Central memory CD8-positive, alpha-beta T cell (primary cell): ENCODE data around the gene RAD50.
"Not testable (repeated sequence)": the region's sequence is repeated elsewhere in the genome, so short reads cannot be mapped to it uniquely, and the experiment has no call there.

Source experiments
- ATAC-seq: fragments of 150-1000 bp; cut with Tn5 transposase; replicated peaks from 2 replicates; pipeline ENCODE4 v1.10.0; 2022; ENCODE audit warnings: mild to moderate bottlenecking, moderate FRiP score, moderate number of reproducible peaks; ENCODE audit not compliant: poor library complexity, severe bottlenecking; ENCODE audit errors: extremely low read depth
- DNase-seq, 2 donors: peaks; one replicate each; pipeline ENCODE4 v3.0.0; 2021; ENCODE audit warnings: low spot score in 2 of 2
- H3K27ac Mint-ChIP-seq: one replicate; pipeline ENCODE4 v1.8.0; 2022; ENCODE audit warnings: low read depth, mild to moderate bottlenecking, moderate library complexity, mixed read lengths
- H3K27me3 Mint-ChIP-seq: one replicate; pipeline ENCODE4 v1.8.0; 2022; ENCODE audit warnings: mixed read lengths
- H3K36me3 Mint-ChIP-seq: one replicate; pipeline ENCODE4 v1.8.0; 2022; ENCODE audit warnings: mild to moderate bottlenecking, moderate library complexity, mixed read lengths; ENCODE audit not compliant: insufficient read depth
- H3K4me1 Mint-ChIP-seq: one replicate; pipeline ENCODE4 v1.8.0; 2022; ENCODE audit warnings: mixed read lengths
- H3K4me3 Mint-ChIP-seq: one replicate; pipeline ENCODE4 v1.8.0; 2022; ENCODE audit warnings: mild to moderate bottlenecking, moderate library complexity, mixed read lengths
- H3K9me3 Mint-ChIP-seq: one replicate; pipeline ENCODE4 v1.8.0; 2022; ENCODE audit warnings: mixed read lengths

The RAD50 gene

DNA sequence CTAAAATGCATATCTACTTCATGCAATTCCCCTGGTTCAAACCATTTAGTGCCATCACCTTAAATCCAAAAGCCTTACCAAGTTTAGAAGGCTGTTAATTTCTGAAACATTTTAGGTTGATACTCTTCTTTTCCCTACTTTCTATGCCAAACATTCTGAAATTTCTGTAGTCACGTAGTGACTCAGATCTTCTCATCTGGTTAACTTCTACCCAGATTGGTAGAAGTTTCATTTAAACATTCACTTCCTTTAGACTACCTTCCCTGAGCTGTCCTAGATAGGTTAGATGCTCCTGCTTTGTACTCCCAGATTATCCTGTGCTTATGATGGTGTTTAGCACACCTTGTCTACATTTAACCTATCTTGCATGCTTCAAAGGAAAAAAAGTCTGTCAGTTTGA, 9.9 kb downstream of the RAD50 start:
- ATAC-seq (no peak), DNase-seq (no peak)
- no peak overlapping the region for H3K4me3 Mint-ChIP-seq
- peaks cover 39% of the 10 kb centered on the region for H3K4me1 Mint-ChIP-seq
- H3K27ac Mint-ChIP-seq = no peak overlapping the region
- no peaks in the 10 kb centered on the region for H3K27me3 Mint-ChIP-seq
- H3K9me3 Mint-ChIP-seq = no peaks in the 10 kb centered on the region
- H3K36me3 Mint-ChIP-seq = no peaks in the 10 kb centered on the region

DNA sequence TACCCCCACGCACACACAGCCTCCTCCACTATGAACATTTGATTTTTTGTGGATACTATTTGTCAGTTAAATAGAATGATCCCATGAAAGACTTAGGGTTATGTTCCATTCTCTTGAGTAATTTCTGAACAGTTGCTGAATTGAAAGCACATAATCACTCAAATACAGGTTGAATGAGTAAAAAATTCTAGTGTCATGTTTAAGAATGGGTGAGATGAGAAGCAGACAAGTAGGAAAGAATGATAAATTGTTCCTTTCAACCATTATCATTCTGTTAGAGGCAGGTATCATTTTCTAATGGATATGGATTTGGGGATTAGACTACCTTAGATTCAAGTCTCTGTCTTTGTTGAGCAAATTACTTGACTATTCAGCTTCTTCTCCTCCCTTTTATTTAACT, 19.3 kb downstream of the RAD50 start:
- H3K27ac Mint-ChIP-seq = no peak overlapping the region
- peaks cover 9% of the 10 kb centered on the region for H3K4me1 Mint-ChIP-seq
- ATAC-seq (no peak), DNase-seq (no peak)
- no peak overlapping the region for H3K4me3 Mint-ChIP-seq
- H3K27me3 Mint-ChIP-seq = no peaks in the 10 kb centered on the region
- H3K36me3 Mint-ChIP-seq = peaks cover 36% of the 10 kb centered on the region
- H3K9me3 Mint-ChIP-seq = no peaks in the 10 kb centered on the region

DNA sequence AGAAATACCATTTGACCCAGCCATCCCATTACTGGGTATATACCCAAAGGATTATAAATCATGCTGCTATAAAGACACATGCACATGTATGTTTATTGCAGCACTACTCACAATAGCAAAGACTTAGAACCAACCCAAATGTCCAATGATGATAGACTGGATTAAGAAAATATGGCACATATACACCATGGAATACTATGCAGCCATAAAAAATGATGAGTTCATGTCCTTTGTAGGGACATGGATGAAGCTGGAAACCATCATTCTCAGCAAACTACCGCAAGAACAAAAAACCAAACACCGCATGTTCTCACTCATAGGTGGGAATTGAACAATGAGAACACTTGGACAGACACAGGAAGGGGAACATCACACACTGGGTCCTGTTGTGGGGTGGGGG, 27.8 kb downstream of the RAD50 start:
- H3K27ac Mint-ChIP-seq, H3K4me3 Mint-ChIP-seq, DNase-seq, H3K9me3 Mint-ChIP-seq, ATAC-seq, H3K27me3 Mint-ChIP-seq, H3K4me1 Mint-ChIP-seq: not testable (repeated sequence)
- peaks cover 30% of the 10 kb centered on the region for H3K36me3 Mint-ChIP-seq

DNA sequence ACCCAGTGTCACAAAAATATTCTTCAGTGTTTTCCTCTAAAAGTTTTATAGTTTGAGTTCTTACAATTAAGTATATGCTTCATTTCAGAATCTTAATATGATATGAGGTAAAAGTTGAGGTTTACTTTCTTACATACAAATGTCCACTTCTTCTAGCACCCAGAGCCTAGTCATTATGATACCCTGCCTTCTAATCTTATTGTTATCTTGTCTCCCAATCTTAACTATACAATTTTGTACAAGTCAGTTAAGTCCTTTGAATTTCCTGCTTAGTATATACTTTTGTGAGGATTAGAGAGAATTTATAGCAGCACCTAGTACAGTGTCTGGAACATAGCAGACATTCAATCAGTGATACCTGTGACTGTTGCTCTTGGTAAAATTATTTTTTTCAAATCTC, 29.3 kb downstream of the RAD50 start:
- H3K27me3 Mint-ChIP-seq = no peaks in the 10 kb centered on the region
- ATAC-seq = no peak
- peaks cover 34% of the 10 kb centered on the region for H3K36me3 Mint-ChIP-seq
- DNase-seq = no peak
- no peak overlapping the region for H3K4me3 Mint-ChIP-seq
- no peaks in the 10 kb centered on the region for H3K4me1 Mint-ChIP-seq
- H3K27ac Mint-ChIP-seq = no peak overlapping the region
- H3K9me3 Mint-ChIP-seq = no peaks in the 10 kb centered on the region

DNA sequence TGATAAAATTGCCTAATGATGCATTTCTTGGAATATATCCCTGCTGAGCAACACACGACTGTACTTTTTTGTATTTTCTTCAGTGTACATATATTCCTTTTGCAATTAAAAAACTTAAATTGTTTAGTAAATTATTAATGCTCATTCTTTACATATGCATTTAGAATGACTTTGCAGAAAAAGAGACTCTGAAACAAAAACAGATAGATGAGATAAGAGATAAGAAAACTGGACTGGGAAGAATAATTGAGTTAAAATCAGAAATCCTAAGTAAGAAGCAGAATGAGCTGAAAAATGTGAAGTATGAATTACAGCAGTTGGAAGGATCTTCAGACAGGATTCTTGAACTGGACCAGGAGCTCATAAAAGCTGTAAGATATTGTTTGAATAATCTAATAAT, 32.7 kb downstream of the RAD50 start:
- H3K27me3 Mint-ChIP-seq = no peaks in the 10 kb centered on the region
- ATAC-seq (no peak), DNase-seq (no peak)
- H3K36me3 Mint-ChIP-seq = peaks cover 32% of the 10 kb centered on the region
- H3K9me3 Mint-ChIP-seq = no peaks in the 10 kb centered on the region
- no peak overlapping the region for H3K27ac Mint-ChIP-seq
- H3K4me1 Mint-ChIP-seq = no peaks in the 10 kb centered on the region
- H3K4me3 Mint-ChIP-seq = no peak overlapping the region

DNA sequence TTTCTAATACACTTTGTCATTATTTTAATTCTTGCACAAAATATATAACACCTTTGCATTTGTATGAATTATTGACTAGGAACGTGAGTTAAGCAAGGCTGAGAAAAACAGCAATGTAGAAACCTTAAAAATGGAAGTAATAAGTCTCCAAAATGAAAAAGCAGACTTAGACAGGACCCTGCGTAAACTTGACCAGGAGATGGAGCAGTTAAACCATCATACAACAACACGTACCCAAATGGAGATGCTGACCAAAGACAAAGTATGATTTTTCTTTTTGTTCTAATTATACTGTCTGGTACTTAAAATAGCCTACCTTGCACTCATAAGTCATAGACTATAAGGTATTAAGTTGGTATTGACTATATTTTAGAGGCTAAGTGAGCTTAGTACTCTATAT, 34.4 kb downstream of the RAD50 start:
- no peak for ATAC-seq
- Mint-ChIP-seq H3K27me3 (no peaks in the 10 kb centered on the region), H3K36me3 (peaks cover 40% of the 10 kb centered on the region), H3K4me1 (no peaks in the 10 kb centered on the region), H3K9me3 (no peaks in the 10 kb centered on the region), H3K4me3 (no peak overlapping the region), H3K27ac (no peak overlapping the region)
- DNase-seq = no peak

DNA sequence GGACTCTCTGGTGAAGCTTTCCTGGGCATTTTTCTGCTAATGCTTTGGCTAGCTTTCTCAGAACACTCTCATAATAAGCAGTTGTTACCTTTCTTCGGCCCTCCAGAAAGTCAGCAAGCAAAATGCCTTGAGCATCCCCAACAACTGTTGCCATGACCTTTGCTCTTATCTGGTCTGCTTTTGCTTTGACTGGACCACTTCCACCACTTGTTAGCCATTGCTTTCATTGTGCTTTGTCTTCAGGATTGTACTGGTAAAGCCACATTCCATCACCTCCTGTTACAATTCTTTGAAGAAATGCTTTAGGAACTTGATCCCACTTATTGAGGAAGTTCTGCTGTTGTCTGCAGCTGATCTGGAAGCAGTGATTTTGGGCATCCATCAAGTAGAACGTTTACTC, 35.7 kb downstream of the RAD50 start:
- H3K27me3 Mint-ChIP-seq = no peaks in the 10 kb centered on the region
- no peak overlapping the region for H3K27ac Mint-ChIP-seq
- no peak overlapping the region for H3K4me3 Mint-ChIP-seq
- ATAC-seq (no peak), DNase-seq (no peak)
- H3K36me3 Mint-ChIP-seq = peaks cover 39% of the 10 kb centered on the region
- H3K9me3 Mint-ChIP-seq = no peaks in the 10 kb centered on the region
- no peaks in the 10 kb centered on the region for H3K4me1 Mint-ChIP-seq

DNA sequence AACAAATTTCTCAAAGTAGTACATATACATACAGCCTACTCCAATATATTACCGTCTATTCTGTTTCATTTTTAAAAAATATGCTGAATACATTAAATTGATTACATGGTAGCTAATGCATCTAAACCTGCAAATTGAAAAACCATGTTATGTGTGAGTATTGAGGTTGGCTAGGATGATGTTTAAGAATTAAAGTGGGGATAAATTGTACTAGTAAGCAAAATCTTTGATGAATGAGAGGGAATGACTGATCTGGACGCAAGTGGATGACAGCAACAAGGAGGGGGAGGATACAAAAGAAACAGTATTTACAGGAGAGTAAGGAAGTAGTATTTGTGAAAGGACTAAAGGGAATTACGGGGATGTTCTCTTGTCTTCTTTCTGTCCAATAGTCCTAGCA, 37.4 kb downstream of the RAD50 start:
- H3K9me3 Mint-ChIP-seq = no peaks in the 10 kb centered on the region
- no peak overlapping the region for H3K27ac Mint-ChIP-seq
- ATAC-seq (no peak), DNase-seq (no peak)
- H3K36me3 Mint-ChIP-seq = peaks cover 35% of the 10 kb centered on the region
- H3K4me3 Mint-ChIP-seq = no peak overlapping the region
- no peaks in the 10 kb centered on the region for H3K4me1 Mint-ChIP-seq
- H3K27me3 Mint-ChIP-seq = no peaks in the 10 kb centered on the region

DNA sequence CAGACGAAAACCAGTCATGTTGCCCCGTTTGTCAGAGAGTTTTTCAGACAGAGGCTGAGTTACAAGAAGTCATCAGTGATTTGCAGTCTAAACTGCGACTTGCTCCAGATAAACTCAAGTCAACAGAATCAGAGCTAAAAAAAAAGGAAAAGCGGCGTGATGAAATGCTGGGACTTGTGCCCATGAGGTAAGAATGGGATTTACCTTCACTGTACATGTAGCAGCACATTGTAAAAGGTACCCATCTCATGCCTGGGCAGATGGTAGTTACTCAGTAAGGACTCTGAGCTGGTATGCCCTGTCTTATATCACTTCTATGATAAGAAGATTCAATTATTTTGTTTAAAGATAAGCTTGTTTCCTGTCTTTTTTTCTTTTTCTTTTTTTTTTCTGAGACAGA, 38.8 kb downstream of the RAD50 start:
- DNase-seq (no peak), ATAC-seq (no peak)
- Mint-ChIP-seq H3K4me1 (no peaks in the 10 kb centered on the region), H3K9me3 (no peaks in the 10 kb centered on the region), H3K27me3 (no peaks in the 10 kb centered on the region), H3K27ac (no peak overlapping the region), H3K36me3 (peaks cover 27% of the 10 kb centered on the region), H3K4me3 (no peak overlapping the region)

DNA sequence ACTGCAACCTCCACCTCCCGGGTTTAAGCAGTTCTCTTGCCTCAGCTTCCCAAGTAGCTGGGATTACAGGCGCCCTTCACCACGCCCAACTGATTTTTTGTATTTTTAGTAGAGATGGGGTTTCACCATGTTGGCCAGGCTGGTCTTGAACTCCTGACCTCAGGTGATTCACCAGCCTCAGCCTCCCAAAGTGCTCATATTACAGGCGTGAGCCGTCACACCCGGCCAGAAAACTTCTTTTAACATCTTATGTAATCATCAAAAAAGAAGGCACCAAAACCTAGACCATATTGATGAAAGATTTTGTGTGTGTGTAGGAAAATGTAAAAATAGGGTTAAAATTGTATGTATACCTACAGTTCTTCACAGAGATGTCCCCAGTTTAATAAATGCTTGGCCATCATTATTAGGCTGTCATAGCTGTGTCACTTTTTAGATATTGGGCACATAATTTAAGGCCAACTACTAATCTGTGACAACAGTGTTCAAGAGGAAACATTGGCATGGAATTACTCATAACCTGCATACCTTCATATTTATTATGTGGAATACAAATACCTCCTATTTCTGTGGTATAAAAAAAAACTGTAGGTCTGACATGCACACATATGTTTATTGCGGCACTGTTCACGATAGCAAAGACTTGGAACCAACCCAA, 44.4 kb downstream of the RAD50 start:
- H3K4me3 Mint-ChIP-seq = no peak overlapping the region
- ATAC-seq (no peak), DNase-seq (no peak)
- H3K27me3 Mint-ChIP-seq = no peaks in the 10 kb centered on the region
- no peaks in the 10 kb centered on the region for H3K4me1 Mint-ChIP-seq
- no peaks in the 10 kb centered on the region for H3K9me3 Mint-ChIP-seq
- no peak overlapping the region for H3K27ac Mint-ChIP-seq
- H3K36me3 Mint-ChIP-seq = peaks cover 35% of the 10 kb centered on the region

DNA sequence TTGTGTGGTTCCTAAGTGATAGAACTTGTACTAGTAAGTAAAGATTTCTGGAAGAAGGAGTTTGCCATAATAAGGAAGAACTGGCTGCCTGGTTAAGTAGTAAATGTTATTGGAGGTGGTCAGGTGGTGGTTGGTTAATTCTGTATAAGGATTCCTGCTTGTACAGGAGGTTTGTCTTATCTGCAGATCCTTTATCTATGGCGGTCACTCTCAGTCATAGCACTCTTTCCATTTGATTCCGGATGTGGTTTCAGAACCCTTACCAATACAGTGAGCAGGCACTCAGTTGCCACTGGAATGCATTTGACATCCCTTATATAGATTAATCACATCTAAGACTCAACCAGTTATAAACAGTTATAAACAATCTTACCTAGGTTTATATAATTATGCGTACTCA, 50.3 kb downstream of the RAD50 start:
- Mint-ChIP-seq H3K36me3 (peaks cover 43% of the 10 kb centered on the region), H3K9me3 (peaks cover 5% of the 10 kb centered on the region), H3K4me1 (no peaks in the 10 kb centered on the region), H3K27me3 (no peaks in the 10 kb centered on the region), H3K27ac (no peak overlapping the region), H3K4me3 (no peak overlapping the region)
- DNase-seq = no peak
- no peak for ATAC-seq

DNA sequence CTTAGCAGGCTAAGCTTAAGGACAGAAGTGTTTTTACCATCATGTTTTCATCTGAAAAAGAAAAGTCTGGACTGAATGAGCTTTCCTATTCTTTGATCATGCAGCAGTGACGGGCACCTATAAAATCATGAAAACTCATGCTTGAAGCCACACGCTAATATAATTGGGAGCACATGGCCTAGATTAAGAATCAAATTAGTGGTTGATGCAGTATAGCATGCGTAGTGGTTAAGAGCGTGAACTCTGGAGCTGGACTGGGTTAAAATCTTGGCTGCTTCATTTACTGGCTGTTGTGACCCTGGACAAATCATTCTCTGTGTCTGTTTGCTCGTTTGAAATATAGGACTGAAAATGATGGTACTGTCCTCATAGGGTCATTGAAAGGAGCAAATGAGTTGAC, 51.3 kb downstream of the RAD50 start:
- Mint-ChIP-seq H3K36me3 (peaks cover 43% of the 10 kb centered on the region), H3K9me3 (peaks cover 5% of the 10 kb centered on the region), H3K27ac (no peak overlapping the region), H3K4me1 (no peaks in the 10 kb centered on the region), H3K4me3 (no peak overlapping the region), H3K27me3 (no peaks in the 10 kb centered on the region)
- ATAC-seq = no peak
- no peak for DNase-seq

DNA sequence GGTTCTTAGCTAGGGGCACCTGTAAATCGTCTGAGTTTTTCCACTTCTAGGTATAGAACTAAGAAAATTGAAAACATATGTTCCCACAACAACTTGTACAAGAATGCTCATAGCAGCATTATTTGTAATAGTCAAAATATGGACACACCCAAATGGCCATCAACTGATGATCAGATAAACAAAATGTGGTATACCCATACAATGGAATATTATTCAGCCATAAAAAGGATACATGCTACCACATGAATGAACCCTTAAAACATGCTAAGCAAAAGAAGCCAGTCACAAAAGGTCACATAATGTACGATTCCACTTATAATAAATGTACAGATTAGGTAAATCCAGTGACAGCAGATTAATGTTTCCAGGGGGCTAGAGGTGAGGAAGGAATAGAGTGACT, 55.2 kb downstream of the RAD50 start:
- ATAC-seq (no peak), DNase-seq (no peak)
- no peak overlapping the region for H3K4me3 Mint-ChIP-seq
- H3K27ac Mint-ChIP-seq = no peak overlapping the region
- no peaks in the 10 kb centered on the region for H3K4me1 Mint-ChIP-seq
- H3K9me3 Mint-ChIP-seq = peaks cover 5% of the 10 kb centered on the region
- H3K36me3 Mint-ChIP-seq = peaks cover 27% of the 10 kb centered on the region
- H3K27me3 Mint-ChIP-seq = no peaks in the 10 kb centered on the region

DNA sequence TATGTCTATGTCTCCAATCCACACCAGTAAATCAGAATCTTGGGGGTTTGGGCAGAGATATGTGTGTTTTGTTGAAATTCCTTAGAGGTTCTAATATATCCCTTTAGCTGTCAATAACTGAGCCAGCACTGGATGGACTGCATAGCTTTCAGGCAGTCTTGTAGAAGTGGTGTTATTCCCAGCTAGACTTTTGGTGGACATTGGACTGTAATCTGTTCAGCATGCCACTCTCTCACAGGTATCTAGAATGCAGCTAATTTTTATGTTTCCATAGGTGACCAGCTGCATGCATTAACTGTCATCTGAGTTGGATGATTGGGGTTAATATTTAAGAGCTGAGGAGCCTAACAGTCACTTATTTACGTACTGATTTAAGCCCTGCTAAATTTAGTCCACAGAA, 56.1 kb downstream of the RAD50 start:
- DNase-seq = no peak
- no peaks in the 10 kb centered on the region for H3K27me3 Mint-ChIP-seq
- no peaks in the 10 kb centered on the region for H3K4me1 Mint-ChIP-seq
- ATAC-seq = no peak
- H3K27ac Mint-ChIP-seq = no peak overlapping the region
- peaks cover 28% of the 10 kb centered on the region for H3K36me3 Mint-ChIP-seq
- peaks cover 5% of the 10 kb centered on the region for H3K9me3 Mint-ChIP-seq
- no peak overlapping the region for H3K4me3 Mint-ChIP-seq
